Measurements from ENCODE around the gene ZBTB6. TPM values are rescaled to one million over a fixed set of nuclear protein-coding genes. Genes with fewer than 3 reads are reported as not detected.

The ZBTB6 gene
- total RNA-seq, 2 donors from 2014 or later = 3.3 to 5.7 TPM

GRCh38 chr9:122866079-122866478, 47.0 kb downstream of the ZBTB6 start:
- no peak for ATAC-seq
- no peak for TF ChIP-seq CTCF (IDR thresholded peaks at IDR 0.05)
- no peak for TF ChIP-seq POLR2A (IDR thresholded peaks at IDR 0.05)
- Histone ChIP-seq H3K27ac (no peak overlapping the region), H3K36me3 (replicated peaks in 1 of 2; ENCODE audit: insufficient read depth in 1 of 2, low read depth in 2 of 2) (peaks cover 0 to 5% of the 10 kb centered on the region in 2 donors), H3K27me3 (no peaks in the 10 kb centered on the region), H3K4me3 (no peak overlapping the region), H3K9me3 (no peaks in the 10 kb centered on the region), H3K4me1 (no peaks in the 10 kb centered on the region)
- no peak for DNase-seq
- WGBS, 2 donors = 98% methylated on average over 5 of the region's 5 CpGs; no CpG with 5 or more reads in 1 of the 2 donors
- intact Hi-C loops (cut with DNase I) = no loop called here

- H3K36me3 ChIP-seq (replicated peaks in 1 of 2; ENCODE audit: insufficient read depth in 1 of 2, low read depth in 2 of 2) = peaks cover 0 to 5% of the 10 kb centered on the region in 2 donors
- H3K9me3 ChIP-seq = no peaks in the 10 kb centered on the region
- no peak overlapping the region for H3K27ac ChIP-seq
- no peak overlapping the region for H3K4me3 ChIP-seq
- TF ChIP-seq CTCF (IDR thresholded peaks at IDR 0.05) (no peak), POLR2A (IDR thresholded peaks at IDR 0.05) (no peak)
- intact Hi-C loops (cut with DNase I) = no loop called here
- peaks cover 6% of the 10 kb centered on the region for H3K4me1 ChIP-seq
- 81 to 84% methylated on average over 7 of the region's 7 CpGs for WGBS, 2 donors
- no peak for DNase-seq
- H3K27me3 ChIP-seq = no peaks in the 10 kb centered on the region
- ATAC-seq = no peak
Observed at GRCh38 chr9:122865300-122865699, 47.8 kb downstream of the ZBTB6 start.

- DNase-seq (no peak), ATAC-seq (no peak)
- peaks cover 0 to 5% of the 10 kb centered on the region in 2 donors for H3K36me3 ChIP-seq (replicated peaks in 1 of 2; ENCODE audit: insufficient read depth in 1 of 2, low read depth in 2 of 2)
- intact Hi-C loops (cut with DNase I) = no loop called here
- H3K9me3 ChIP-seq = no peaks in the 10 kb centered on the region
- no peak overlapping the region for H3K4me3 ChIP-seq
- H3K4me1 ChIP-seq = peaks cover 6% of the 10 kb centered on the region
- H3K27me3 ChIP-seq = no peaks in the 10 kb centered on the region
- H3K27ac ChIP-seq = no peak overlapping the region
- TF ChIP-seq CTCF (IDR thresholded peaks at IDR 0.05) (no peak), POLR2A (IDR thresholded peaks at IDR 0.05) (no peak)
- 100% methylated on average over 3 of the region's 3 CpGs for WGBS, 2 donors
Observed at GRCh38 chr9:122863407-122863806, 49.7 kb downstream of the ZBTB6 start.

- Histone ChIP-seq H3K4me1 (peaks cover 6% of the 10 kb centered on the region), H3K27me3 (no peaks in the 10 kb centered on the region), H3K36me3 (replicated peaks in 1 of 2; ENCODE audit: insufficient read depth in 1 of 2, low read depth in 2 of 2) (peaks cover 0 to 16% of the 10 kb centered on the region in 2 donors), H3K9me3 (no peaks in the 10 kb centered on the region), H3K27ac (no peak overlapping the region), H3K4me3 (no peak overlapping the region)
- ATAC-seq (no peak), DNase-seq (peak in 1 of 4 donors; percentile 18)
- 70 to 74% methylated on average over 8 of the region's 8 CpGs for WGBS, 2 donors
- intact Hi-C loops (cut with DNase I) = no loop called here
- TF ChIP-seq POLR2A (IDR thresholded peaks at IDR 0.05) (no peak), CTCF (IDR thresholded peaks at IDR 0.05) (no peak)
Observed at GRCh38 chr9:122860319-122861142, 52.6 kb downstream of the ZBTB6 start.

Small RNAs within 50 kb of the gene (small RNA-seq; reads per million reads assigned to genes)
- gene RNY1P15 (not detected), gene SNORD90 (1,555 reads per million, percentile 99 among the genes with 10 or more reads in this experiment)

Other genes with a start within 250 kb of the ZBTB6 start
- gene OR1L3, start 238.2 kb downstream of the ZBTB6 start, total RNA-seq = not detected
- not detected for gene OR1L4, start 189.3 kb downstream of the ZBTB6 start, total RNA-seq
- gene OR1L6, start 171.0 kb downstream of the ZBTB6 start, total RNA-seq = not detected
- gene OR5C1, start 124.4 kb downstream of the ZBTB6 start, total RNA-seq = not detected
- not detected for gene OR1K1, start 113.2 kb downstream of the ZBTB6 start, total RNA-seq
- 10 to 100 TPM in 1 of 2 donors, 1 to 10 TPM in 1; 4.6 to 11.9 TPM for gene PDCL, start 84.7 kb downstream of the ZBTB6 start, total RNA-seq
- gene RC3H2, start 8.0 kb downstream of the ZBTB6 start, total RNA-seq = 10 to 100 TPM; 19.2 to 24.7 TPM
- 1 to 10 TPM; 2.0 to 4.7 TPM for gene ZBTB26, start 18.2 kb upstream of the ZBTB6 start, total RNA-seq
- 10 to 100 TPM; 31.1 to 33.6 TPM for gene RABGAP1, start 27.7 kb upstream of the ZBTB6 start, total RNA-seq
- not detected for gene GPR21, start 120.3 kb upstream of the ZBTB6 start, total RNA-seq